HepG2 (cell line): Measurements from ENCODE around the gene PHRF1. TPM values are rescaled to one million over a fixed set of nuclear protein-coding genes. Genes with fewer than 3 reads are reported as not detected.

Experiments used
- DDIT3 ChIP-seq: sonication (generic); formaldehyde crosslinking; IDR thresholded peaks from 2 replicates; pipeline ENCODE4 v1.4.0; 2020; ENCODE audit warnings: mild to moderate bottlenecking, missing genetic modification reagents
- FOXO1 ChIP-seq: sonication (generic); formaldehyde crosslinking; IDR thresholded peaks from 2 replicates; pipeline ENCODE4 v1.4.0; 2020; ENCODE audit warnings: missing genetic modification reagents
- HNRNPL ChIP-seq: fragments of 200-400 bp; formaldehyde crosslinking; IDR thresholded peaks from 2 replicates; pipeline ENCODE4 v1.6.1; 2017; ENCODE audit warnings: mild to moderate bottlenecking, low read depth, low read length
- JUND ChIP-seq: sonication (generic); formaldehyde crosslinking; IDR thresholded peaks from 2 replicates; pipeline ENCODE4 v1.8.0; 2022; ENCODE audit warnings: mild to moderate bottlenecking, missing genetic modification reagents
- MIER2 ChIP-seq: IDR thresholded peaks from 2 replicates; pipeline ENCODE4 v1.6.1; 2016; ENCODE audit warnings: missing biosample characterization, missing genetic modification reagents
- MYNN ChIP-seq: sonication (generic); formaldehyde crosslinking; IDR thresholded peaks from 2 replicates; pipeline ENCODE4 v1.4.0; 2020; ENCODE audit warnings: mild to moderate bottlenecking, low read depth, missing genetic modification reagents
- NONO ChIP-seq, 2 experiments: fragments of 450-650 bp in 1 of 2; sonication (generic) in 1 of 2; formaldehyde crosslinking in 1 of 2; IDR thresholded peaks in 1 of 2; conservative IDR thresholded peaks in 1 of 2; 2 replicates each; pipeline versions ENCODE4 v1.6.1 to v1.8.0; 2017 to 2022; ENCODE audit warnings: mild to moderate bottlenecking in 1 of 2, missing genetic modification reagents in 1 of 2, moderate library complexity in 1 of 2
- PBX2 ChIP-seq: IDR thresholded peaks from 2 replicates; pipeline ENCODE4 v1.6.1; 2016; ENCODE audit warnings: control low read depth
- PCBP2 ChIP-seq: fragments of 200-400 bp; formaldehyde crosslinking; optimal IDR thresholded peaks from 2 replicates; pipeline ENCODE3; 2018; ENCODE audit warnings: low read length, low read depth; ENCODE audit not compliant: poor library complexity, severe bottlenecking
- PLSCR1 ChIP-seq: sonication (generic); formaldehyde crosslinking; IDR thresholded peaks from 2 replicates; pipeline ENCODE4 v1.5.0; 2020; ENCODE audit warnings: missing genetic modification reagents, mild to moderate bottlenecking, borderline replicate concordance
- SMAD1 ChIP-seq: sonication (generic); formaldehyde crosslinking; IDR thresholded peaks from 2 replicates; pipeline ENCODE4 v1.4.0; 2020; ENCODE audit warnings: missing genetic modification reagents, low read depth, mild to moderate bottlenecking, borderline replicate concordance
- ZBTB34 ChIP-seq: sonication (generic); formaldehyde crosslinking; IDR thresholded peaks from 2 replicates; pipeline ENCODE4 v1.8.0; 2022; ENCODE audit warnings: mild to moderate bottlenecking, missing genetic modification reagents
- ZBTB46 ChIP-seq: sonication (generic); formaldehyde crosslinking; IDR thresholded peaks from 2 replicates; pipeline ENCODE4 v1.4.0; 2020; ENCODE audit warnings: mild to moderate bottlenecking, missing genetic modification reagents, borderline replicate concordance
- ZBTB8A ChIP-seq: sonication (generic); formaldehyde crosslinking; IDR thresholded peaks from 2 replicates; pipeline ENCODE4 v1.4.0; 2020; ENCODE audit warnings: mild to moderate bottlenecking, low read depth, missing genetic modification reagents, borderline replicate concordance
- ZNF280D ChIP-seq: sonication (generic); formaldehyde crosslinking; IDR thresholded peaks from 2 replicates; pipeline ENCODE4 v1.5.1; 2020; ENCODE audit warnings: mild to moderate bottlenecking, missing genetic modification reagents
- ZNF296 ChIP-seq: sonication (generic); formaldehyde crosslinking; conservative IDR thresholded peaks from 2 replicates; pipeline ENCODE4 v1.5.0; 2020; ENCODE audit warnings: mild to moderate bottlenecking, missing genetic modification reagents
- ZNF451 ChIP-seq: sonication (generic); formaldehyde crosslinking; IDR thresholded peaks from 2 replicates; pipeline ENCODE4 v1.5.0; 2020; ENCODE audit warnings: mild to moderate bottlenecking, missing genetic modification reagents
- ZNF546 ChIP-seq: sonication (generic); formaldehyde crosslinking; conservative IDR thresholded peaks from 2 replicates; pipeline ENCODE4 v1.8.1; 2023; ENCODE audit warnings: mild to moderate bottlenecking, missing genetic modification reagents
- ZNF616 ChIP-seq: sonication (generic); formaldehyde crosslinking; IDR thresholded peaks from 2 replicates; pipeline ENCODE4 v1.5.0; 2020; ENCODE audit warnings: low read depth, mild to moderate bottlenecking, missing genetic modification reagents
- polyA plus RNA-seq, 8 experiments: library from polyadenylated mRNA; depleted of rRNA in 3 of 8; stranded (reverse) in 7 of 8; unstranded in 1 of 8; fragments of >200 nt; fragmentation: Illumina TruSeq in 4 of 8; extraction: Trizol in 4 of 8; gene quantifications; 2 replicates each; pipeline versions ENCODE4 v1.2.1 to v1.2.3, GENCODE V29; 2011 to 2016; ENCODE audit warnings: low read depth in 4 of 8, missing spikeins in 1 of 8, mixed read lengths in 1 of 8; ENCODE audit not compliant: insufficient read depth in 1 of 8
- total RNA-seq, 5 experiments: library from RNA; depleted of rRNA; stranded (reverse); fragments of >200 nt; fragmentation: Illumina TruSeq; extraction: Trizol; gene quantifications; 2 replicates each; pipeline ENCODE4 v1.2.3, GENCODE V29; 2016; ENCODE audit warnings: low read depth in 1 of 5

Gene PHRF1
- total and polyA plus RNA-seq, 2 of the 13 experiments (the other 11 are each of a cell fraction or from before 2014, with no cell fraction given): 8.2 to 16.7 TPM

- TF ChIP-seq ZBTB34 (CRISPR knock-in tag) (no peak), SMAD1 (CRISPR knock-in tag) (no peak), ZNF546 (CRISPR knock-in tag) (no peak), ZNF616 (CRISPR knock-in tag) (no peak), PBX2 (CRISPR knock-in tag) (no peak), ZNF451 (CRISPR knock-in tag) (no peak), PCBP2 (no peak), PLSCR1 (no peak), ZBTB8A (no peak), ZNF280D (CRISPR knock-in tag) (no peak), ZBTB46 (CRISPR knock-in tag) (no peak), ZNF296 (no peak), FOXO1 (CRISPR knock-in tag) (0 out of 2 replicates have a peak, but pooled peaks have one; percentile 8), HNRNPL (peak; percentile 65), DDIT3 (CRISPR knock-in tag) (no peak), MYNN (CRISPR knock-in tag) (no peak), JUND (CRISPR knock-in tag) (no peak), NONO (IDR thresholded peaks at IDR 0.05) (no peak), NONO (CRISPR knock-in tag; conservative IDR thresholded peaks at IDR 0.05) (0 out of 2 replicates have a peak, but pooled peaks have one; percentile 26), MIER2 (no peak; the same call in 1 of the 2 replicates)
Observed at GRCh38 chr11:560305-561147, 15.7 kb upstream of the PHRF1 start, which contains the start of the genes LMNTD2 and RASSF7 (continued).
